NCI-H2227 (cell line): ENCODE measurements around the gene SOST.

ENCODE experiments used
- DNase-seq: peaks from one replicate; lab custom pipeline; 2025; ENCODE audit not compliant: unreplicated experiment; lab: John Stamatoyannopoulos, UW

The SOST gene

DNA sequence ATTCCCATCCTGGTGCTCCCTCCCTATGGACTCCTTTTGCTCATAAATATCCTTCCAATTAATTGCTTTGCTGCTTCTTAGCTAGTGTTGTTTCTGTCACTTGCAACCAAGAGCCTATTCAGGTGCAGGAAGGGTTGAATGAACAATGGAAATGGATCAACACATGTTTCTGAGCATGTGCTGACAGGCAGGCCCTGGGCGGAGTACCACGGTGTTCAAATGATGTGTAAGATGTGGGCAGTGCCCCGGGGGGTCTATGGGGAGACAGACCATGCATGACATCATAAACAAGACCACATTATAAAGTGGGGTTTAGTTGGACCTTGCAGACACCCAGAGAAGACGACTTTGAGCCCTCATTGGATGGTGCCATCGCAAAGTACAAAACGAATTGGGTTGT lies 48.5 kb downstream of the SOST start:
- no peak for DNase-seq

DNA sequence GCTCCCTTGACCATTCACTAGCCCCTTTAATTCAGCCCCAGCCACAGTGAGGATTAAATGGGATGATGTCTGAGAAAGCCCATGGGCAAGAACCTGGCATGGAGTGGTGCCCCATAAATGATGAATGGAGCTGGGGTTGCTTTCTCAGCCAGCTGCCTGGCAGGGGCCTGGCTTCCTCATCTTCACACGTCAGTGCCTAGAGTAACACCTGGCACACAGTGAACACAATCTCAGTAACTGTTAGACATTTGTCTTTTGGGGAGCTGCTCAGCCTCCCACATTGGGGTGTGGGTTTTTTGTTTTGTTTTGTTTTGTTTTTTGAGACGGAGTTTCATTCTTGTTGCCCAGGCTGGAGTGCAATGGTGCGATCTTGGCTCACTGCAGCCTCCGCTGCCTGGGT lies 49.4 kb downstream of the SOST start:
- DNase-seq, result no peak

DNA sequence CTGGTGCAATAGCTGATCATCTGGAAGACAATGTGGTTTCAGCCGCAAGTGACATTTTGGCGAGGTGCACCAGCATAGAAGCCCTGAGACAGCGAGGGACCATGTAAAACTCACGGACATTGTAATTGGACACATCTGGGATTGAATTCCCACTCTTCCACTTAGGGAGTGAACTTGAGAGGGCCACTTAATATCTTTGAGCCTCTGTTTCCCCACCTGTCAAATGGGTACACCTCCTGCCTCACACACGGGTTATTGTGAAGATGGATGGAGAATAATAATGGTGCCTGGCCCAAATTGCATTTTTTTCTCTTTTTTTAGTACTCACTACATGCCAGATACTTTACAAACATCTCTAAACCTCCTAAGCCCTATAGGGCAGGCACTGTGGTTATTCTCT lies 51.4 kb downstream of the SOST start:
- DNase-seq, result no peak

DNA sequence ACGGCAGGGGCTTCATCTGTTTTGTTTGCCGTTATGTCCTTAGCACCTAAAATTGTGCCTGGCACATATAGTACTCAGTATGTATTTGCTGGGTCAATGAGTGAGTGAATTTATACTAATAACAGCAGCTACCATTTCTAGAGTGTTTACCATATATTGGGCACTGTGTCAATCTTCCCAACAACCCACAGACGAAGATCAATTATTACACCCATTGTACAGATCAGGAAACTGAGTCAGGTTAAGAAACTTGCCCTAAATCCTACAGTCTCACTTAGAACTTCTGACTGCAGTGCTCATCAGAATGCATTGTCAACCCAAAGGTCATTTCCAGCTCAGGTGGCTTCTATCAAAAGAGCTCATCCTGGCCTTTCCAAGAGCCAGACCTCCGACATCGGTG lies 52.4 kb downstream of the SOST start:
- DNase-seq, result no peak
